Ishikawa (cell line): ENCODE measurements around the gene PRR5.

Experiments used
- CEBPB ChIP-seq: IDR thresholded peaks from 2 replicates; pipeline ENCODE4 v1.6.1; 2012
- CREB1 ChIP-seq: IDR thresholded peaks from 2 replicates; pipeline ENCODE4 v1.6.1; 2012; ENCODE audit warnings: low read depth
- EGR1 ChIP-seq: IDR thresholded peaks from 2 replicates; pipeline ENCODE4 v1.6.1; 2012
- EP300 ChIP-seq: IDR thresholded peaks from 2 replicates; pipeline ENCODE4 v1.6.1; 2012; ENCODE audit warnings: borderline replicate concordance
- FOXM1 ChIP-seq: IDR thresholded peaks from 2 replicates; pipeline ENCODE4 v1.6.1; 2012; ENCODE audit warnings: low read depth, borderline replicate concordance
- NFIC ChIP-seq: IDR thresholded peaks from 2 replicates; pipeline ENCODE4 v1.6.1; 2012
- RAD21 ChIP-seq: IDR thresholded peaks from 2 replicates; pipeline ENCODE4 v1.6.1; 2012; ENCODE audit warnings: low read depth
- TAF1 ChIP-seq: IDR thresholded peaks from 2 replicates; pipeline ENCODE4 v1.6.1; 2012; ENCODE audit warnings: low read depth, mild to moderate bottlenecking
- TCF12 ChIP-seq: IDR thresholded peaks from 2 replicates; pipeline ENCODE4 v1.6.1; 2012; ENCODE audit warnings: low read depth
- TEAD4 ChIP-seq: IDR thresholded peaks from 2 replicates; pipeline ENCODE4 v1.6.1; 2012
- YY1 ChIP-seq: IDR thresholded peaks from 2 replicates; pipeline ENCODE4 v1.6.1; 2012; ENCODE audit warnings: low read depth
- TF ChIP-seq, protein P1 (sequence below): IDR thresholded peaks from 2 replicates; pipeline ENCODE4 v1.6.1; 2012; ENCODE audit warnings: low read depth, mild to moderate bottlenecking
- TF ChIP-seq, protein P2 (sequence below): IDR thresholded peaks from 2 replicates; pipeline ENCODE4 v1.6.1; 2012
- TF ChIP-seq, protein P3 (sequence below): IDR thresholded peaks from 2 replicates; pipeline ENCODE4 v1.6.1; 2012

DNA sequence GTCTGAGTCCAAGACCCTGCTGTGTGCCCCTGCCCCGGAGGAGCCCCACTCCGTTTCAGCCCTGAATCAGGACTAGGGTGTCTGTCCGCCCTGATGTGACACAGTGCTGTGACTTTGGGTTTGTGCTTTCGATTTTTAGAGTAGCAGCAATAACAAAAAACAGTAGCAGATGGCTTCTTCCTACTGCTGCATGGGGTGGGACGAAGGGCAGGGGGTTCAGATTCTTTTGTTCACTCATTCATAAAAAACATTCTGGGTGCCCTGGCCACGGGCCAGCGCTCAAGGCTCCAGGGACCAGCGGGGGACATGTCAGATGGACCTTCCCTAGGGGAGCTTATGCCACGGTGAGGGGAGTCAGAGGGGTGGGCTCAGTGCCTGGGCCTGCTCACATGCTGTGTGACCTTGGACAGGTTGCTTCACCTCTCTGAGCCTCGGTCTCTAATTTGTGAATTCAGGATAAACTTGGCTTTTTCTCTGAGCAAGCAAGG lies 24.6 kb upstream of the PRR5 start:
- TF ChIP-seq, protein P1, sequence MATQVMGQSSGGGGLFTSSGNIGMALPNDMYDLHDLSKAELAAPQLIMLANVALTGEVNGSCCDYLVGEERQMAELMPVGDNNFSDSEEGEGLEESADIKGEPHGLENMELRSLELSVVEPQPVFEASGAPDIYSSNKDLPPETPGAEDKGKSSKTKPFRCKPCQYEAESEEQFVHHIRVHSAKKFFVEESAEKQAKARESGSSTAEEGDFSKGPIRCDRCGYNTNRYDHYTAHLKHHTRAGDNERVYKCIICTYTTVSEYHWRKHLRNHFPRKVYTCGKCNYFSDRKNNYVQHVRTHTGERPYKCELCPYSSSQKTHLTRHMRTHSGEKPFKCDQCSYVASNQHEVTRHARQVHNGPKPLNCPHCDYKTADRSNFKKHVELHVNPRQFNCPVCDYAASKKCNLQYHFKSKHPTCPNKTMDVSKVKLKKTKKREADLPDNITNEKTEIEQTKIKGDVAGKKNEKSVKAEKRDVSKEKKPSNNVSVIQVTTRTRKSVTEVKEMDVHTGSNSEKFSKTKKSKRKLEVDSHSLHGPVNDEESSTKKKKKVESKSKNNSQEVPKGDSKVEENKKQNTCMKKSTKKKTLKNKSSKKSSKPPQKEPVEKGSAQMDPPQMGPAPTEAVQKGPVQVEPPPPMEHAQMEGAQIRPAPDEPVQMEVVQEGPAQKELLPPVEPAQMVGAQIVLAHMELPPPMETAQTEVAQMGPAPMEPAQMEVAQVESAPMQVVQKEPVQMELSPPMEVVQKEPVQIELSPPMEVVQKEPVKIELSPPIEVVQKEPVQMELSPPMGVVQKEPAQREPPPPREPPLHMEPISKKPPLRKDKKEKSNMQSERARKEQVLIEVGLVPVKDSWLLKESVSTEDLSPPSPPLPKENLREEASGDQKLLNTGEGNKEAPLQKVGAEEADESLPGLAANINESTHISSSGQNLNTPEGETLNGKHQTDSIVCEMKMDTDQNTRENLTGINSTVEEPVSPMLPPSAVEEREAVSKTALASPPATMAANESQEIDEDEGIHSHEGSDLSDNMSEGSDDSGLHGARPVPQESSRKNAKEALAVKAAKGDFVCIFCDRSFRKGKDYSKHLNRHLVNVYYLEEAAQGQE = no peak
- TF ChIP-seq YY1 (no peak), RAD21 (no peak), CREB1 (no peak), FOXM1 (no peak), CEBPB (no peak), TAF1 (no peak), NFIC (no peak), EP300 (no peak), TEAD4 (no peak), TCF12 (no peak), EGR1 (no peak)
- TF ChIP-seq, protein P2, sequence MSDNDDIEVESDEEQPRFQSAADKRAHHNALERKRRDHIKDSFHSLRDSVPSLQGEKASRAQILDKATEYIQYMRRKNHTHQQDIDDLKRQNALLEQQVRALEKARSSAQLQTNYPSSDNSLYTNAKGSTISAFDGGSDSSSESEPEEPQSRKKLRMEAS = no peak
- TF ChIP-seq, protein P3, sequence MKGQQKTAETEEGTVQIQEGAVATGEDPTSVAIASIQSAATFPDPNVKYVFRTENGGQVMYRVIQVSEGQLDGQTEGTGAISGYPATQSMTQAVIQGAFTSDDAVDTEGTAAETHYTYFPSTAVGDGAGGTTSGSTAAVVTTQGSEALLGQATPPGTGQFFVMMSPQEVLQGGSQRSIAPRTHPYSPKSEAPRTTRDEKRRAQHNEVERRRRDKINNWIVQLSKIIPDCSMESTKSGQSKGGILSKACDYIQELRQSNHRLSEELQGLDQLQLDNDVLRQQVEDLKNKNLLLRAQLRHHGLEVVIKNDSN = no peak
